Endothelial cell of umbilical vein (primary cell): Measurements from ENCODE around the gene AUTS2. TPM values are rescaled to one million over a fixed set of nuclear protein-coding genes. Genes with fewer than 3 reads are reported as not detected.

Experiments used
- BruUV-seq: library from RNA; stranded (reverse); fragments of 400-500 nt; replicated peaks from 2 replicates; lab custom pipeline; 2021; lab: Mats Ljungman, UMichigan
- CTCF ChIA-PET: fragments of 300-600, 350-600 bp; sonication (Branson Sonifier 250); formaldehyde crosslinking; loops from one replicate; lab custom pipeline; 2021; ENCODE audit warnings: antibody characterized with exemption, inconsistent platforms; lab: Charles Lee
- POLR2A ChIA-PET: fragments of 300-600, 350-600 bp; sonication (Branson Sonifier 250); formaldehyde crosslinking; loops from one replicate; lab custom pipeline; 2021; ENCODE audit warnings: antibody characterized with exemption, inconsistent platforms; lab: Charles Lee
- DNase-seq: peaks from one replicate; pipeline ENCODE4 v3.0.0-alpha.2; 2011; ENCODE audit warnings: low read depth, low spot score
- FAIRE-seq: peaks from 2 replicates; lab custom pipeline; 2011; peaks lifted over from hg19 to GRCh38; lab: Jason Lieb, UNC
- H2AFZ ChIP-seq: 2 replicates; pipeline ENCODE4 v1.6.0; 2012; ENCODE audit warnings: low read depth, low read length, control low read depth, inconsistent platforms
- H3K27ac ChIP-seq: 2 replicates; pipeline ENCODE4 v1.5.1; 2011; ENCODE audit warnings: low read depth, mild to moderate bottlenecking, control low read depth, low read length, moderate library complexity; ENCODE audit not compliant: insufficient read depth
- H3K27me3 ChIP-seq, 2 experiments: 2 replicates each; pipeline versions ENCODE4 v1.6.0 to v1.6.1; 2011; ENCODE audit warnings: low read length in 2 of 2, mixed read lengths in 1 of 2; ENCODE audit not compliant: control insufficient read depth in 2 of 2, insufficient read depth in 2 of 2
- H3K36me3 ChIP-seq, 2 experiments: 2 replicates in 1 of 2; 3 replicates in 1 of 2; pipeline ENCODE4 v1.5.1; 2011; ENCODE audit warnings: low read length in 2 of 2, mild to moderate bottlenecking in 1 of 2, moderate library complexity in 1 of 2; ENCODE audit not compliant: control insufficient read depth in 2 of 2, insufficient read depth in 2 of 2; ENCODE audit errors: extremely low read depth in 1 of 2
- H3K4me1 ChIP-seq: 3 replicates; pipeline ENCODE4 v1.5.1; 2011; ENCODE audit warnings: mild to moderate bottlenecking, low read length; ENCODE audit not compliant: control insufficient read depth, insufficient read depth; ENCODE audit errors: extremely low read depth
- H3K4me2 ChIP-seq: 2 replicates; pipeline ENCODE4 v1.6.1; 2011; ENCODE audit warnings: low read length, control low read depth, mixed read lengths; ENCODE audit not compliant: insufficient read depth
- H3K4me3 ChIP-seq, 3 experiments: fragments of 200-600 bp in 1 of 3; sonication (generic), shearing (Covaris generic) in 1 of 3; replicated peaks in 1 of 3; 2 replicates each; pipeline ENCODE4 v1.5.1; 2011 to 2016; ENCODE audit warnings: control low read depth in 3 of 3, low read length in 3 of 3, mild to moderate bottlenecking in 2 of 3, inconsistent platforms in 1 of 3, low read depth in 1 of 3, moderate library complexity in 1 of 3; ENCODE audit not compliant: insufficient read depth in 1 of 3
- H3K79me2 ChIP-seq: 2 replicates; pipeline ENCODE4 v1.6.0; 2012; ENCODE audit warnings: low read length, inconsistent platforms; ENCODE audit not compliant: control insufficient read depth, insufficient read depth
- H3K9ac ChIP-seq: replicated peaks from 2 replicates; pipeline ENCODE3; 2011; ENCODE audit warnings: low read length, control low read depth; ENCODE audit not compliant: insufficient read depth; ENCODE audit errors: extremely low read depth
- H3K9me1 ChIP-seq: replicated peaks from 3 replicates; pipeline ENCODE4 v1.6.0; 2011; ENCODE audit warnings: mild to moderate bottlenecking, low read length; ENCODE audit not compliant: control insufficient read depth, insufficient read depth; ENCODE audit errors: extremely low read depth
- H3K9me3 ChIP-seq: replicated peaks from 2 replicates; pipeline ENCODE4 v1.5.1; 2012; ENCODE audit warnings: low read length, inconsistent platforms; ENCODE audit not compliant: control insufficient read depth, insufficient read depth
- H4K20me1 ChIP-seq: replicated peaks from 2 replicates; pipeline ENCODE3; 2011; ENCODE audit warnings: mild to moderate bottlenecking, low read length; ENCODE audit not compliant: control insufficient read depth, insufficient read depth; ENCODE audit errors: extremely low read depth
- EZH2 ChIP-seq: IDR thresholded peaks from 2 replicates; pipeline ENCODE4 v1.6.1; 2012; ENCODE audit warnings: borderline replicate concordance, low read depth, mild to moderate bottlenecking, moderate library complexity, low read length, inconsistent platforms; ENCODE audit not compliant: severe bottlenecking
- FOS ChIP-seq: IDR thresholded peaks from 2 replicates; pipeline ENCODE4 v1.6.1; 2011; ENCODE audit warnings: mild to moderate bottlenecking, low read length, moderate library complexity, borderline replicate concordance; ENCODE audit not compliant: insufficient read depth
- GATA2 ChIP-seq: IDR thresholded peaks from 2 replicates; pipeline ENCODE4 v1.7.0; 2011; ENCODE audit warnings: low read depth, mild to moderate bottlenecking, moderate library complexity, mixed read lengths, low read length; ENCODE audit not compliant: insufficient read length, insufficient read depth
- JUN ChIP-seq: IDR thresholded peaks from 2 replicates; pipeline ENCODE4 v1.6.1; 2011; ENCODE audit warnings: borderline replicate concordance, low read depth; ENCODE audit not compliant: insufficient read length, insufficient read depth
- MYC ChIP-seq: IDR thresholded peaks from one replicate; pipeline ENCODE4 v1.6.1; 2011; ENCODE audit warnings: mild to moderate bottlenecking, low read depth, low read length
- POLR2A ChIP-seq: IDR thresholded peaks from 2 replicates; pipeline ENCODE4 v1.6.1; 2012; ENCODE audit warnings: low read depth, mild to moderate bottlenecking, control low read depth, low read length
- POLR2AphosphoS5 ChIP-seq: IDR thresholded peaks from 2 replicates; pipeline ENCODE4 v1.6.1; 2012; ENCODE audit warnings: low read depth, mild to moderate bottlenecking, control low read depth, low read length, moderate library complexity; ENCODE audit not compliant: insufficient read depth
- dilution Hi-C: fragments of 300-500 bp; cut with MboI; formaldehyde crosslinking; loops from one replicate; pipeline ENCODE4 v1.15.0; 2019; ENCODE audit warnings: low sequenced_read_pairs; ENCODE audit not compliant: extremely low pct_ligation_motif_present
- intact Hi-C: fragments of 100-400 bp; cut with micrococcal nuclease; formaldehyde crosslinking; loops from one replicate; pipeline ENCODE4 v1.10.0; 2022
- polyA plus RNA-seq, 4 experiments: library from polyadenylated mRNA; depleted of rRNA in 3 of 4; stranded (reverse) in 3 of 4; unstranded in 1 of 4; fragments of >200 nt; gene quantifications; 2 replicates each; pipeline versions ENCODE4 v1.2.1 to v1.2.3, GENCODE V29; 2011 to 2012; ENCODE audit warnings: missing spikeins in 1 of 4
- total RNA-seq: library from RNA; stranded (reverse); gene quantifications from 2 replicates; pipeline ENCODE4 v1.2.3, GENCODE V29; 2021
- TF ChIP-seq, protein P1 (sequence below): IDR thresholded peaks from 2 replicates; pipeline ENCODE4 v1.6.1; 2011; ENCODE audit not compliant: insufficient read depth, insufficient read length
- TF ChIP-seq, protein P2 (sequence below), 2 donors: IDR thresholded peaks; 1 replicate in 1 of 2; 2 replicates in 1 of 2; pipeline ENCODE4 v1.5.1; 2011; ENCODE audit warnings: low read length in 2 of 2, mild to moderate bottlenecking in 2 of 2, moderate library complexity in 2 of 2, control low read depth in 1 of 2, inconsistent platforms in 1 of 2, low read depth in 1 of 2; ENCODE audit not compliant: insufficient read depth in 1 of 2; ENCODE audit errors: extremely low read depth in 1 of 2

Gene AUTS2
- total and polyA plus RNA-seq, 2 donors (not counting 3 experiments of a cell fraction or from before 2014, with no cell fraction given) = 0.59 to 8.0 TPM

DNA sequence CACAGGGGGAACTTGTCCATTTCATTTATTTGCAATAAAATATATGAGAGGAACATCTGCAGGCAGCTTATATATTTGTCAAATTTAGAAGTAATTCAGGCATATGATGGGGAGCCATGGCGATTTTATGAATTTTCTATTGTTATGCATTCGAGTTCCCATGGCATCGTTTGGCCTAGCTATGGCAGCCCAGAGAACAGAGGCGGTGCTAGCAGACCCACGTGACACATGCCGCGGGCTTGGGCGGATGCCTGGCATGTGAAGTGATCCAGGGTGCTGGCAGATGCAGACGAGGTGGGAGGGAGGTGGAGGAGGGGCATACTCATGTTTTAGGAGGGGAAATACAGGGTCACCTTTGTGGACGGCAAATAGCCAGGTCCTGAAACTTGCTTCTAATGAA, 973.7 kb downstream of the AUTS2 start:
- dilution Hi-C loops = no loop called here
- no TSS peak for BruUV-seq
- Histone ChIP-seq H3K4me1 (no peaks in the 10 kb centered on the region), H3K9ac (no peak overlapping the region), H3K4me3 (no peak overlapping the region), H3K4me2 (no peak overlapping the region), H3K27me3 (no peaks in the 10 kb centered on the region), H3K27ac (no peak overlapping the region), H4K20me1 (no peaks in the 10 kb centered on the region), H3K79me2 (no peaks in the 10 kb centered on the region), H2AFZ (no peak overlapping the region), H3K36me3 (no peaks in the 10 kb centered on the region), H3K9me1 (no peaks in the 10 kb centered on the region), H3K9me3 (peaks cover 2% of the 10 kb centered on the region)
- DNase-seq = no peak
- TF ChIP-seq JUN (no peak), MYC (no peak), FOS (no peak), POLR2AphosphoS5 (no peak), POLR2A (no peak), GATA2 (no peak), EZH2 (no peak)
- TF ChIP-seq, protein P1, sequence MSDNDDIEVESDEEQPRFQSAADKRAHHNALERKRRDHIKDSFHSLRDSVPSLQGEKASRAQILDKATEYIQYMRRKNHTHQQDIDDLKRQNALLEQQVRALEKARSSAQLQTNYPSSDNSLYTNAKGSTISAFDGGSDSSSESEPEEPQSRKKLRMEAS = no peak
- TF ChIP-seq, protein P2, sequence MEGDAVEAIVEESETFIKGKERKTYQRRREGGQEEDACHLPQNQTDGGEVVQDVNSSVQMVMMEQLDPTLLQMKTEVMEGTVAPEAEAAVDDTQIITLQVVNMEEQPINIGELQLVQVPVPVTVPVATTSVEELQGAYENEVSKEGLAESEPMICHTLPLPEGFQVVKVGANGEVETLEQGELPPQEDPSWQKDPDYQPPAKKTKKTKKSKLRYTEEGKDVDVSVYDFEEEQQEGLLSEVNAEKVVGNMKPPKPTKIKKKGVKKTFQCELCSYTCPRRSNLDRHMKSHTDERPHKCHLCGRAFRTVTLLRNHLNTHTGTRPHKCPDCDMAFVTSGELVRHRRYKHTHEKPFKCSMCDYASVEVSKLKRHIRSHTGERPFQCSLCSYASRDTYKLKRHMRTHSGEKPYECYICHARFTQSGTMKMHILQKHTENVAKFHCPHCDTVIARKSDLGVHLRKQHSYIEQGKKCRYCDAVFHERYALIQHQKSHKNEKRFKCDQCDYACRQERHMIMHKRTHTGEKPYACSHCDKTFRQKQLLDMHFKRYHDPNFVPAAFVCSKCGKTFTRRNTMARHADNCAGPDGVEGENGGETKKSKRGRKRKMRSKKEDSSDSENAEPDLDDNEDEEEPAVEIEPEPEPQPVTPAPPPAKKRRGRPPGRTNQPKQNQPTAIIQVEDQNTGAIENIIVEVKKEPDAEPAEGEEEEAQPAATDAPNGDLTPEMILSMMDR (IDR thresholded peaks at IDR 0.05; ENCODE audit: extremely low read depth in 1 of 2, insufficient read depth in 1 of 2, low read depth in 1 of 2, low read length in 2 of 2) = no peak
- POLR2A ChIA-PET = no interaction called here
- no peak for FAIRE-seq
- CTCF ChIA-PET = no interaction called here
- intact Hi-C loops = no loop called here
